WTC11 (cell line): ENCODE measurements around the gene TUBB2B. TPM values are rescaled to one million over a fixed set of nuclear protein-coding genes. Genes with fewer than 3 reads are reported as not detected.

Experiments
- ATAC-seq: fragments of 200-7000 bp; cut with Tn5 transposase; 2 replicates; pipeline ENCODE4 v1.10.0; 2021; ENCODE audit warnings: mild to moderate bottlenecking, moderate library complexity
- CTCF ChIA-PET: fragments of 300-600 bp; sonication (Branson Sonifier 250); formaldehyde crosslinking; loops from one replicate; lab custom pipeline; 2021; ENCODE audit warnings: antibody characterized with exemption; lab: Charles Lee
- POLR2A ChIA-PET: fragments of 350-600 bp; sonication (Branson Sonifier 250); formaldehyde crosslinking; loops from one replicate; lab custom pipeline; 2021; ENCODE audit warnings: antibody characterized with exemption; lab: Charles Lee
- DNase-seq: peaks from one replicate; pipeline ENCODE4 v3.0.0; 2021; ENCODE audit warnings: low spot score
- H3K27ac Mint-ChIP-seq: 2 replicates; pipeline ENCODE4 v1.8.0; 2021; ENCODE audit warnings: mixed read lengths
- H3K27me3 Mint-ChIP-seq: 2 replicates; pipeline ENCODE4 v1.8.0; 2021; ENCODE audit warnings: low read depth, mild to moderate bottlenecking, moderate library complexity, mixed read lengths
- H3K36me3 Mint-ChIP-seq: 2 replicates; pipeline ENCODE4 v1.8.0; 2021; ENCODE audit warnings: mixed read lengths
- H3K4me1 Mint-ChIP-seq: 2 replicates; pipeline ENCODE4 v1.8.0; 2022; ENCODE audit warnings: mixed read lengths
- H3K4me3 Mint-ChIP-seq: 2 replicates; pipeline ENCODE4 v1.8.0; 2021; ENCODE audit warnings: mild to moderate bottlenecking, moderate library complexity, mixed read lengths
- H3K9me3 Mint-ChIP-seq: 2 replicates; pipeline ENCODE4 v1.8.0; 2021; ENCODE audit warnings: mixed read lengths
- AR ChIP-seq: fragments of 250-450 bp; sonication (Bioruptor Pico); IDR thresholded peaks from 2 replicates; pipeline ENCODE4 v1.9.0; 2021; ENCODE audit warnings: mild to moderate bottlenecking
- ETV6 ChIP-seq: sonication (generic); formaldehyde crosslinking; IDR thresholded peaks from 2 replicates; pipeline ENCODE4 v1.8.1; 2022; ENCODE audit warnings: mild to moderate bottlenecking, missing genetic modification reagents
- FOXK1 ChIP-seq: sonication (generic); formaldehyde crosslinking; IDR thresholded peaks from 2 replicates; pipeline ENCODE4 v1.8.0; 2022; ENCODE audit warnings: mild to moderate bottlenecking, moderate library complexity, missing genetic modification reagents
- GRHL2 ChIP-seq: fragments of 250-450 bp; sonication (Bioruptor Pico); IDR thresholded peaks from 2 replicates; pipeline ENCODE4 v1.8.0; 2022; ENCODE audit warnings: mild to moderate bottlenecking, moderate library complexity; ENCODE audit not compliant: insufficient replicate concordance, severe bottlenecking
- NFATC4 ChIP-seq: fragments of 250-450 bp; sonication (Bioruptor Pico); IDR thresholded peaks from 2 replicates; pipeline ENCODE4 v1.9.0; 2021; ENCODE audit warnings: mild to moderate bottlenecking
- OVOL2 ChIP-seq: fragments of 250-450 bp; sonication (Bioruptor Pico); IDR thresholded peaks from 2 replicates; pipeline ENCODE4 v1.9.0; 2021; ENCODE audit warnings: mild to moderate bottlenecking, borderline replicate concordance
- ZNF121 ChIP-seq: sonication (generic); formaldehyde crosslinking; IDR thresholded peaks from 2 replicates; pipeline ENCODE4 v1.8.0; 2023; ENCODE audit warnings: missing genetic modification reagents
- ZNF263 ChIP-seq: sonication (generic); formaldehyde crosslinking; IDR thresholded peaks from 2 replicates; pipeline ENCODE4 v1.8.1; 2022; ENCODE audit warnings: low read depth, mild to moderate bottlenecking, moderate library complexity, missing genetic modification reagents
- ZNF396 ChIP-seq: fragments of 250-450 bp; sonication (Bioruptor Pico); IDR thresholded peaks from 2 replicates; pipeline ENCODE4 v1.8.0; 2021; ENCODE audit warnings: mild to moderate bottlenecking, moderate library complexity, borderline replicate concordance
- ZSCAN18 ChIP-seq: fragments of 250-450 bp; sonication (Bioruptor Pico); IDR thresholded peaks from 2 replicates; pipeline ENCODE4 v2.1.2; 2022; ENCODE audit warnings: mild to moderate bottlenecking, moderate library complexity
- total RNA-seq: library from RNA; stranded (reverse); gene quantifications from 3 replicates; pipeline ENCODE4 v1.2.3, GENCODE V29; 2021
- TF ChIP-seq, protein P1 (sequence below): sonication (generic); formaldehyde crosslinking; IDR thresholded peaks from 2 replicates; pipeline ENCODE4 v1.8.0; 2022; ENCODE audit warnings: mild to moderate bottlenecking, missing genetic modification reagents
- TF ChIP-seq, protein P2 (sequence below): sonication (generic); formaldehyde crosslinking; IDR thresholded peaks from 2 replicates; pipeline ENCODE4 v1.8.1; 2022; ENCODE audit warnings: low read depth, mild to moderate bottlenecking, moderate library complexity, missing genetic modification reagents, borderline replicate concordance
- TF ChIP-seq, protein P3 (sequence below): sonication (generic); formaldehyde crosslinking; IDR thresholded peaks from 2 replicates; pipeline ENCODE4 v1.8.0; 2023; ENCODE audit warnings: mild to moderate bottlenecking, missing genetic modification reagents
- TF ChIP-seq, protein P4 (sequence below): fragments of 200-600 bp; IDR thresholded peaks from 2 replicates; pipeline ENCODE4 v1.8.0; 2022; ENCODE audit warnings: antibody characterized with exemption
- TF ChIP-seq, protein P5 (sequence below): sonication (generic); formaldehyde crosslinking; IDR thresholded peaks from 2 replicates; pipeline ENCODE4 v1.8.0; 2023; ENCODE audit warnings: missing genetic modification reagents, mild to moderate bottlenecking, borderline replicate concordance

The TUBB2B gene
- total RNA-seq, 1 experiment from 2014 or later = 591 TPM

GRCh38 chr6:3228046-3228671, 706 bp upstream of the TUBB2B start (continued):
- TF ChIP-seq, protein P1, sequence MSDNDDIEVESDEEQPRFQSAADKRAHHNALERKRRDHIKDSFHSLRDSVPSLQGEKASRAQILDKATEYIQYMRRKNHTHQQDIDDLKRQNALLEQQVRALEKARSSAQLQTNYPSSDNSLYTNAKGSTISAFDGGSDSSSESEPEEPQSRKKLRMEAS (CRISPR knock-in tag) = peak; percentile 68; the same call in 1 of the 2 replicates
- 0 out of 2 replicates have a peak, but pooled peaks have one; percentile 36 for TF ChIP-seq ETV6 (CRISPR knock-in tag)

DNA sequence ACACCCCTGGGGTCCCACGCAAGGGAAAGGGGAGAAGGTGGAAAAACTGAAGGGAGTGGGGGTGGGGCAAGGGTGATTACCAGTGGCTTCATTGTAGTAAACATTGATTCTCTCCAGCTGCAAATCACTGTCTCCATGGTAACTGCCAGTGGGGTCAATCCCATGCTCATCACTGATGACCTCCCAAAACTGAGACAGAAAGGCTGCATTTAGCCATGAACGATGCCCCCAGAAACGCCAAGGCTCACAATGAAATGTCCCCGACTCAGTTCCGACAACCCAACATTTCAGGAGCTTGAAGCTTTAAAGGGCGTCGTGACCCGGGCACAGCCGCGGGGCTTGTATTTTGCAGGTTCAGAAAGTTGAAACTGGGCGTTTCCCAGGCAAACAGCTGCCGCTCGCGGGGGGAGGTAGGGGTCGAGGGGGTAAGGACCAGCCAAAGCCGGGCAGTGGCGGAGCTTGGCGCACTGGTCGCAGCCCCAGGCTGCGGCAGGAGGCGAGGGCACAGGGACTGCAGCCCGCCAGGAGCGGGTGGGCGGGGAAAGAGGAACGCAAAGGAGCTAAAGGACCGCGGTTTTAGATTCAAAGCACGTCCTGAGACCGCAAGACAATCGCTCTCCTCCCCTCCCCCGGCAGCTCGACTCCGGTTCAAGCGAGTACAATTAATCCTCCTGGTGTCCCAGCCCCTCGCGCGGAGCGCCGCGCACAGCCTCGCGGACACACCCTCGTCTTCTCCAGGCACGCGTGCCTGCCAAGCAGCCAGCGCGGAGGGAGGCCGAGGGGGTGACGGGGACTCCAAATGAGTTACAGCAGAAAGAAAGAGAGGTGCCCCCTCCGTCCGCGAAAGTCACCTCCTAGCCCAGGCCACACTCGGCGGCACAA, 731 bp downstream of the TUBB2B start:
- ChIA-PET POLR2A (interaction anchor here (0.9 to 2.4 kb wide), 6 partner anchors 18 to 69 kb away, joined by 3 to 9 read pairs (median 5); partner anchors contain the start of genes PSMG4 and TUBB2A), CTCF (interaction anchor here (0.9 to 1.8 kb wide), 9 partner anchors 12 to 225 kb away, joined by 3 to 10 read pairs (median 4); partner anchors contain the start of gene PSMG4)
- Mint-ChIP-seq H3K4me1 (peaks cover 40% of the 10 kb centered on the region), H3K27ac (peak overlapping the region; percentile 94; the same call in 1 of the 2 replicates), H3K27me3 (peaks cover 23% of the 10 kb centered on the region), H3K4me3 (peak overlapping the region; percentile 89), H3K9me3 (peaks cover 7% of the 10 kb centered on the region), H3K36me3 (peaks cover 29% of the 10 kb centered on the region)
- ATAC-seq (no peak), DNase-seq (peak; percentile 55)
- TF ChIP-seq ZSCAN18 (CRISPR knock-in tag) = no peak
- no peak for TF ChIP-seq ZNF263 (CRISPR knock-in tag)
- TF ChIP-seq NFATC4 = no peak
- TF ChIP-seq, protein P2, sequence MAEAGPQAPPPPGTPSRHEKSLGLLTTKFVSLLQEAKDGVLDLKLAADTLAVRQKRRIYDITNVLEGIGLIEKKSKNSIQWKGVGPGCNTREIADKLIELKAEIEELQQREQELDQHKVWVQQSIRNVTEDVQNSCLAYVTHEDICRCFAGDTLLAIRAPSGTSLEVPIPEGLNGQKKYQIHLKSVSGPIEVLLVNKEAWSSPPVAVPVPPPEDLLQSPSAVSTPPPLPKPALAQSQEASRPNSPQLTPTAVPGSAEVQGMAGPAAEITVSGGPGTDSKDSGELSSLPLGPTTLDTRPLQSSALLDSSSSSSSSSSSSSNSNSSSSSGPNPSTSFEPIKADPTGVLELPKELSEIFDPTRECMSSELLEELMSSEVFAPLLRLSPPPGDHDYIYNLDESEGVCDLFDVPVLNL (CRISPR knock-in tag) = peak; percentile 52; the same call in 1 of the 2 replicates
- no peak; the same call in 1 of the 2 replicates for TF ChIP-seq FOXK1 (CRISPR knock-in tag)
- TF ChIP-seq ZNF396 (CRISPR knock-in tag) = no peak
- TF ChIP-seq AR = no peak
- TF ChIP-seq, protein P3, sequence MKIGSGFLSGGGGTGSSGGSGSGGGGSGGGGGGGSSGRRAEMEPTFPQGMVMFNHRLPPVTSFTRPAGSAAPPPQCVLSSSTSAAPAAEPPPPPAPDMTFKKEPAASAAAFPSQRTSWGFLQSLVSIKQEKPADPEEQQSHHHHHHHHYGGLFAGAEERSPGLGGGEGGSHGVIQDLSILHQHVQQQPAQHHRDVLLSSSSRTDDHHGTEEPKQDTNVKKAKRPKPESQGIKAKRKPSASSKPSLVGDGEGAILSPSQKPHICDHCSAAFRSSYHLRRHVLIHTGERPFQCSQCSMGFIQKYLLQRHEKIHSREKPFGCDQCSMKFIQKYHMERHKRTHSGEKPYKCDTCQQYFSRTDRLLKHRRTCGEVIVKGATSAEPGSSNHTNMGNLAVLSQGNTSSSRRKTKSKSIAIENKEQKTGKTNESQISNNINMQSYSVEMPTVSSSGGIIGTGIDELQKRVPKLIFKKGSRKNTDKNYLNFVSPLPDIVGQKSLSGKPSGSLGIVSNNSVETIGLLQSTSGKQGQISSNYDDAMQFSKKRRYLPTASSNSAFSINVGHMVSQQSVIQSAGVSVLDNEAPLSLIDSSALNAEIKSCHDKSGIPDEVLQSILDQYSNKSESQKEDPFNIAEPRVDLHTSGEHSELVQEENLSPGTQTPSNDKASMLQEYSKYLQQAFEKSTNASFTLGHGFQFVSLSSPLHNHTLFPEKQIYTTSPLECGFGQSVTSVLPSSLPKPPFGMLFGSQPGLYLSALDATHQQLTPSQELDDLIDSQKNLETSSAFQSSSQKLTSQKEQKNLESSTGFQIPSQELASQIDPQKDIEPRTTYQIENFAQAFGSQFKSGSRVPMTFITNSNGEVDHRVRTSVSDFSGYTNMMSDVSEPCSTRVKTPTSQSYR (CRISPR knock-in tag) = no peak
- no peak for TF ChIP-seq ZNF121 (CRISPR knock-in tag)
- no peak for TF ChIP-seq GRHL2 (CRISPR knock-in tag)
- TF ChIP-seq, protein P4, sequence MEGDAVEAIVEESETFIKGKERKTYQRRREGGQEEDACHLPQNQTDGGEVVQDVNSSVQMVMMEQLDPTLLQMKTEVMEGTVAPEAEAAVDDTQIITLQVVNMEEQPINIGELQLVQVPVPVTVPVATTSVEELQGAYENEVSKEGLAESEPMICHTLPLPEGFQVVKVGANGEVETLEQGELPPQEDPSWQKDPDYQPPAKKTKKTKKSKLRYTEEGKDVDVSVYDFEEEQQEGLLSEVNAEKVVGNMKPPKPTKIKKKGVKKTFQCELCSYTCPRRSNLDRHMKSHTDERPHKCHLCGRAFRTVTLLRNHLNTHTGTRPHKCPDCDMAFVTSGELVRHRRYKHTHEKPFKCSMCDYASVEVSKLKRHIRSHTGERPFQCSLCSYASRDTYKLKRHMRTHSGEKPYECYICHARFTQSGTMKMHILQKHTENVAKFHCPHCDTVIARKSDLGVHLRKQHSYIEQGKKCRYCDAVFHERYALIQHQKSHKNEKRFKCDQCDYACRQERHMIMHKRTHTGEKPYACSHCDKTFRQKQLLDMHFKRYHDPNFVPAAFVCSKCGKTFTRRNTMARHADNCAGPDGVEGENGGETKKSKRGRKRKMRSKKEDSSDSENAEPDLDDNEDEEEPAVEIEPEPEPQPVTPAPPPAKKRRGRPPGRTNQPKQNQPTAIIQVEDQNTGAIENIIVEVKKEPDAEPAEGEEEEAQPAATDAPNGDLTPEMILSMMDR = no peak
- no peak for TF ChIP-seq OVOL2 (CRISPR knock-in tag)
- TF ChIP-seq, protein P5, sequence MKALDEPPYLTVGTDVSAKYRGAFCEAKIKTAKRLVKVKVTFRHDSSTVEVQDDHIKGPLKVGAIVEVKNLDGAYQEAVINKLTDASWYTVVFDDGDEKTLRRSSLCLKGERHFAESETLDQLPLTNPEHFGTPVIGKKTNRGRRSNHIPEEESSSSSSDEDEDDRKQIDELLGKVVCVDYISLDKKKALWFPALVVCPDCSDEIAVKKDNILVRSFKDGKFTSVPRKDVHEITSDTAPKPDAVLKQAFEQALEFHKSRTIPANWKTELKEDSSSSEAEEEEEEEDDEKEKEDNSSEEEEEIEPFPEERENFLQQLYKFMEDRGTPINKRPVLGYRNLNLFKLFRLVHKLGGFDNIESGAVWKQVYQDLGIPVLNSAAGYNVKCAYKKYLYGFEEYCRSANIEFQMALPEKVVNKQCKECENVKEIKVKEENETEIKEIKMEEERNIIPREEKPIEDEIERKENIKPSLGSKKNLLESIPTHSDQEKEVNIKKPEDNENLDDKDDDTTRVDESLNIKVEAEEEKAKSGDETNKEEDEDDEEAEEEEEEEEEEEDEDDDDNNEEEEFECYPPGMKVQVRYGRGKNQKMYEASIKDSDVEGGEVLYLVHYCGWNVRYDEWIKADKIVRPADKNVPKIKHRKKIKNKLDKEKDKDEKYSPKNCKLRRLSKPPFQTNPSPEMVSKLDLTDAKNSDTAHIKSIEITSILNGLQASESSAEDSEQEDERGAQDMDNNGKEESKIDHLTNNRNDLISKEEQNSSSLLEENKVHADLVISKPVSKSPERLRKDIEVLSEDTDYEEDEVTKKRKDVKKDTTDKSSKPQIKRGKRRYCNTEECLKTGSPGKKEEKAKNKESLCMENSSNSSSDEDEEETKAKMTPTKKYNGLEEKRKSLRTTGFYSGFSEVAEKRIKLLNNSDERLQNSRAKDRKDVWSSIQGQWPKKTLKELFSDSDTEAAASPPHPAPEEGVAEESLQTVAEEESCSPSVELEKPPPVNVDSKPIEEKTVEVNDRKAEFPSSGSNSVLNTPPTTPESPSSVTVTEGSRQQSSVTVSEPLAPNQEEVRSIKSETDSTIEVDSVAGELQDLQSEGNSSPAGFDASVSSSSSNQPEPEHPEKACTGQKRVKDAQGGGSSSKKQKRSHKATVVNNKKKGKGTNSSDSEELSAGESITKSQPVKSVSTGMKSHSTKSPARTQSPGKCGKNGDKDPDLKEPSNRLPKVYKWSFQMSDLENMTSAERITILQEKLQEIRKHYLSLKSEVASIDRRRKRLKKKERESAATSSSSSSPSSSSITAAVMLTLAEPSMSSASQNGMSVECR (CRISPR knock-in tag) = no peak
